Keratinocyte (primary cell): ENCODE results near the gene RGS7BP. TPM values are rescaled to one million over a fixed set of nuclear protein-coding genes. Genes with fewer than 3 reads are reported as not detected.

Source experiments
- DNase-seq: peaks from one replicate; pipeline ENCODE4 v3.0.0-alpha.2; 2011; ENCODE audit warnings: low read depth, missing footprints, low spot score
- FAIRE-seq: peaks from 2 replicates; lab custom pipeline; 2011; peaks lifted over from hg19 to GRCh38; lab: Jason Lieb, UNC
- H2AFZ ChIP-seq: 2 replicates; pipeline ENCODE4 v1.6.0; 2012; ENCODE audit warnings: low read length, control low read depth, inconsistent platforms; ENCODE audit not compliant: control insufficient read depth
- H3K27ac ChIP-seq: 2 replicates; pipeline ENCODE4 v1.5.1; 2011; ENCODE audit warnings: low read length; ENCODE audit not compliant: control insufficient read depth, insufficient read depth
- H3K27me3 ChIP-seq: 3 replicates; pipeline ENCODE4 v1.6.0; 2011; ENCODE audit warnings: low read length; ENCODE audit not compliant: control insufficient read depth, insufficient read depth; ENCODE audit errors: extremely low read depth
- H3K36me3 ChIP-seq, 2 experiments: 2 replicates in 1 of 2; 3 replicates in 1 of 2; pipeline ENCODE4 v1.5.1; 2011; ENCODE audit warnings: low read length in 2 of 2, mild to moderate bottlenecking in 1 of 2; ENCODE audit not compliant: control insufficient read depth in 2 of 2, insufficient read depth in 2 of 2; ENCODE audit errors: extremely low read depth in 1 of 2
- H3K4me1 ChIP-seq: 3 replicates; pipeline ENCODE4 v1.5.1; 2011; ENCODE audit warnings: low read length; ENCODE audit not compliant: control insufficient read depth, insufficient read depth; ENCODE audit errors: extremely low read depth
- H3K4me2 ChIP-seq: 3 replicates; pipeline ENCODE4 v1.6.0; 2011; ENCODE audit warnings: low read depth, low read length; ENCODE audit not compliant: control insufficient read depth, insufficient read depth; ENCODE audit errors: extremely low read depth
- H3K4me3 ChIP-seq, 3 experiments: fragments of 200-600 bp in 1 of 3; sonication (generic) in 1 of 3; 2 replicates in 2 of 3; 3 replicates in 1 of 3; pipeline ENCODE4 v1.5.1; 2011 to 2016; ENCODE audit warnings: low read length in 3 of 3, mild to moderate bottlenecking in 3 of 3, control low read depth in 2 of 3, inconsistent platforms in 1 of 3, low read depth in 1 of 3, mixed read lengths in 1 of 3, mixed run types in 1 of 3, moderate library complexity in 1 of 3; ENCODE audit not compliant: control insufficient read depth in 2 of 3, insufficient read depth in 2 of 3; ENCODE audit errors: extremely low read depth in 1 of 3
- H3K79me2 ChIP-seq: 2 replicates; pipeline ENCODE4 v1.6.0; 2012; ENCODE audit warnings: low read length; ENCODE audit not compliant: control insufficient read depth, insufficient read depth
- H3K9ac ChIP-seq: 3 replicates; pipeline ENCODE4 v1.6.0; 2011; ENCODE audit warnings: low read length; ENCODE audit not compliant: control insufficient read depth, insufficient read depth; ENCODE audit errors: extremely low read depth
- H3K9me1 ChIP-seq: 3 replicates; pipeline ENCODE4 v1.6.0; 2011; ENCODE audit warnings: low read length; ENCODE audit not compliant: control insufficient read depth, insufficient read depth; ENCODE audit errors: extremely low read depth
- H3K9me3 ChIP-seq: 2 replicates; pipeline ENCODE4 v1.5.1; 2012; ENCODE audit warnings: low read depth, low read length; ENCODE audit not compliant: control insufficient read depth
- H4K20me1 ChIP-seq: 3 replicates; pipeline ENCODE4 v1.6.0; 2011; ENCODE audit warnings: low read length; ENCODE audit not compliant: control insufficient read depth, insufficient read depth; ENCODE audit errors: extremely low read depth
- EZH2 ChIP-seq: IDR thresholded peaks from one replicate; pipeline ENCODE4 v1.6.1; 2012; ENCODE audit warnings: inconsistent platforms, mild to moderate bottlenecking, low read length, moderate library complexity
- dilution Hi-C: fragments of 300-500 bp; cut with MboI; formaldehyde crosslinking; loops from one replicate; pipeline ENCODE4 v1.7.0; 2020; ENCODE audit warnings: low sequenced_read_pairs; ENCODE audit not compliant: extremely low pct_ligation_motif_present
- polyA plus RNA-seq, 5 experiments: library from polyadenylated mRNA; depleted of rRNA in 3 of 5; stranded (reverse) in 3 of 5; stranded (forward) in 1 of 5; unstranded in 1 of 5; fragments of >200 nt; gene quantifications; 1 replicate in 1 of 5; 2 replicates in 3 of 5; 3 replicates in 1 of 5; pipeline versions ENCODE4 v1.2.1 to v1.2.3, GENCODE V29; 2011 to 2012; ENCODE audit warnings: missing spikeins in 2 of 5, low read depth in 1 of 5, low replicate concordance in 1 of 5
- TF ChIP-seq, protein P1 (sequence below), 3 experiments: IDR thresholded peaks in 1 of 3; conservative IDR thresholded peaks in 1 of 3; optimal IDR thresholded peaks in 1 of 3; 2 replicates in 2 of 3; 3 replicates in 1 of 3; pipeline versions ENCODE3 to v1.5.1; 2011; ENCODE audit warnings: low read length in 3 of 3, mild to moderate bottlenecking in 3 of 3, moderate library complexity in 2 of 3, control low read depth in 1 of 3, inconsistent platforms in 1 of 3; ENCODE audit not compliant: insufficient read depth in 2 of 3; ENCODE audit errors: extremely low read depth in 1 of 3

The RGS7BP gene
- polyA plus RNA-seq, 1 donor (not counting 4 experiments of a cell fraction or from before 2014, with no cell fraction given): not detected

DNA sequence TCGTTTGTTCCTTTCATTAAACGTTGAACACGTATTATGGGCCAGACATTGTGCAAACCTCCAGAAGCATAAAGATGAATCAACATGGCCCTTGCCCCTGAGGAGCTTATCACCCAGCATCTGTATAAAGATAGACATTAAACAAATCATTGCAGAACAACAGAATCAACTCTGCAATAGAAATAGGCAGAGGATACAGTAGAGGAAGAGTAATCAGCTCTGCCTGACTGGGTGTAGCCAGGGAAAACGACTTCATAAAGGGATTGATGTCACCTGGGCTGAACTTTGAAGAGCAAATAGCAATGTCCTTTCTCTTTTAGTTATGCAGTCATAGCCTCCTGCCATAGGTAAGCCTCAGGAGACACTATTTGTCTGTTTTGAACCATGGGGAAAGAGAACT is 13.4 kb downstream of the RGS7BP start:
- Histone ChIP-seq H3K4me3 (no peak overlapping the region), H3K79me2 (no peaks in the 10 kb centered on the region), H3K4me2 (no peak overlapping the region), H4K20me1 (no peaks in the 10 kb centered on the region), H2AFZ (no peak overlapping the region), H3K36me3 (no peaks in the 10 kb centered on the region), H3K9me1 (no peaks in the 10 kb centered on the region), H3K9ac (no peak overlapping the region), H3K9me3 (no peaks in the 10 kb centered on the region), H3K27ac (no peak overlapping the region), H3K4me1 (no peaks in the 10 kb centered on the region), H3K27me3 (no peaks in the 10 kb centered on the region)
- no peak for FAIRE-seq
- dilution Hi-C loops: no loop called here
- no peak for DNase-seq
- TF ChIP-seq, protein P1, sequence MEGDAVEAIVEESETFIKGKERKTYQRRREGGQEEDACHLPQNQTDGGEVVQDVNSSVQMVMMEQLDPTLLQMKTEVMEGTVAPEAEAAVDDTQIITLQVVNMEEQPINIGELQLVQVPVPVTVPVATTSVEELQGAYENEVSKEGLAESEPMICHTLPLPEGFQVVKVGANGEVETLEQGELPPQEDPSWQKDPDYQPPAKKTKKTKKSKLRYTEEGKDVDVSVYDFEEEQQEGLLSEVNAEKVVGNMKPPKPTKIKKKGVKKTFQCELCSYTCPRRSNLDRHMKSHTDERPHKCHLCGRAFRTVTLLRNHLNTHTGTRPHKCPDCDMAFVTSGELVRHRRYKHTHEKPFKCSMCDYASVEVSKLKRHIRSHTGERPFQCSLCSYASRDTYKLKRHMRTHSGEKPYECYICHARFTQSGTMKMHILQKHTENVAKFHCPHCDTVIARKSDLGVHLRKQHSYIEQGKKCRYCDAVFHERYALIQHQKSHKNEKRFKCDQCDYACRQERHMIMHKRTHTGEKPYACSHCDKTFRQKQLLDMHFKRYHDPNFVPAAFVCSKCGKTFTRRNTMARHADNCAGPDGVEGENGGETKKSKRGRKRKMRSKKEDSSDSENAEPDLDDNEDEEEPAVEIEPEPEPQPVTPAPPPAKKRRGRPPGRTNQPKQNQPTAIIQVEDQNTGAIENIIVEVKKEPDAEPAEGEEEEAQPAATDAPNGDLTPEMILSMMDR (optimal IDR thresholded peaks at IDR 0.05 in 1 of 3, IDR thresholded peaks at IDR 0.05 in 1 of 3, conservative IDR thresholded peaks at IDR 0.05 in 1 of 3; ENCODE audit: extremely low read depth in 1 of 3, insufficient read depth in 2 of 3, low read length in 3 of 3): no peak
- TF ChIP-seq EZH2: no peak

- Histone ChIP-seq H3K4me1 (no peaks in the 10 kb centered on the region), H4K20me1 (no peaks in the 10 kb centered on the region), H3K4me2 (no peak overlapping the region), H3K9me1 (no peaks in the 10 kb centered on the region), H3K27ac (no peak overlapping the region), H3K27me3 (peaks cover 4% of the 10 kb centered on the region), H2AFZ (no peak overlapping the region), H3K9me3 (no peaks in the 10 kb centered on the region), H3K4me3 (no peak overlapping the region), H3K79me2 (no peaks in the 10 kb centered on the region), H3K36me3 (no peaks in the 10 kb centered on the region), H3K9ac (no peak overlapping the region)
- TF ChIP-seq, protein P1 (optimal IDR thresholded peaks at IDR 0.05 in 1 of 3, IDR thresholded peaks at IDR 0.05 in 1 of 3, conservative IDR thresholded peaks at IDR 0.05 in 1 of 3; ENCODE audit: extremely low read depth in 1 of 3, insufficient read depth in 2 of 3, low read length in 3 of 3): no peak
- TF ChIP-seq EZH2: no peak
- FAIRE-seq: no peak
- no peak for DNase-seq
- dilution Hi-C loops: no loop called here
Observed at GRCh38 chr5:64526734-64527439, 21.1 kb downstream of the RGS7BP start.
